Right lobe of liver (tissue), 4 donors: ENCODE measurements around the gene SST.

Experiments
- POLR2A ChIP-seq: fragments of 450-650 bp; IDR thresholded peaks from one replicate; pipeline ENCODE4 v1.6.1; 2017; ENCODE audit warnings: antibody characterized with exemption, mild to moderate bottlenecking
- TF ChIP-seq, protein P1 (sequence below), 4 donors: fragments of 200-600 bp in 3 of 4; fragments of 450-650 bp in 1 of 4; IDR thresholded peaks; one replicate each; pipeline versions ENCODE4 v1.5.1 to v1.8.0; 2016 to 2022; ENCODE audit warnings: antibody characterized with exemption in 4 of 4, mild to moderate bottlenecking in 2 of 4
- donor health status: DM: no; HTN: no; CAD: no.
- donor health status: DM: no; HTN: no; CAD: no.
- donor health status: DM: no; HTN: yes; CAD: no.

DNA sequence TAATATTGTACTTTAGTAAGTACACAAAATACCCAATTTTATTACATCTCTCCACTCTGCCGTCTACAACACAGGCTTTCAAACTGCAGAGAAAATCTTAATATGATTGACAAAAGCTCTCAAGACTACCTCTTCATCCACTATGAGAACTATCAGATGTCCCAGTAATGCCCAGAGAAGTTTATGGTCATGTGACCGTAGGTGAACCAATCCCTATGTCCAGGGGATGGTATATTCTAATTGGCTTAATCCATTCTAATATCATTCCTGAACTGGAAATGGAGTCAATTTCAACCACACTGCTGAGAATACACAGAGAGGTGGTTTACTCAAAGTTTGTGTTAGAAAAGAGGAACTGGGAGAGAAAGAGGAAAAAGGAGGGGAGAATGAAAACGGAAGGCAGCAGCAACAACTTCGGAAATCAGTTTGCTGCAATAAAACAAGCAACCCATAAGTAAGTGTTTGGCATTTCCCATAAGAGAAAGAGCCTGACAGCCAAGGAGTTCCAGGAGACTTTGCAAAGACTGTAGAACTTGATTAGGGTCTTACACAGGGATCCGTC lies 7.3 kb downstream of the SST start:
- TF ChIP-seq POLR2A: no peak
- TF ChIP-seq, protein P1, sequence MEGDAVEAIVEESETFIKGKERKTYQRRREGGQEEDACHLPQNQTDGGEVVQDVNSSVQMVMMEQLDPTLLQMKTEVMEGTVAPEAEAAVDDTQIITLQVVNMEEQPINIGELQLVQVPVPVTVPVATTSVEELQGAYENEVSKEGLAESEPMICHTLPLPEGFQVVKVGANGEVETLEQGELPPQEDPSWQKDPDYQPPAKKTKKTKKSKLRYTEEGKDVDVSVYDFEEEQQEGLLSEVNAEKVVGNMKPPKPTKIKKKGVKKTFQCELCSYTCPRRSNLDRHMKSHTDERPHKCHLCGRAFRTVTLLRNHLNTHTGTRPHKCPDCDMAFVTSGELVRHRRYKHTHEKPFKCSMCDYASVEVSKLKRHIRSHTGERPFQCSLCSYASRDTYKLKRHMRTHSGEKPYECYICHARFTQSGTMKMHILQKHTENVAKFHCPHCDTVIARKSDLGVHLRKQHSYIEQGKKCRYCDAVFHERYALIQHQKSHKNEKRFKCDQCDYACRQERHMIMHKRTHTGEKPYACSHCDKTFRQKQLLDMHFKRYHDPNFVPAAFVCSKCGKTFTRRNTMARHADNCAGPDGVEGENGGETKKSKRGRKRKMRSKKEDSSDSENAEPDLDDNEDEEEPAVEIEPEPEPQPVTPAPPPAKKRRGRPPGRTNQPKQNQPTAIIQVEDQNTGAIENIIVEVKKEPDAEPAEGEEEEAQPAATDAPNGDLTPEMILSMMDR (IDR thresholded peaks at IDR 0.05): no peak
